Measurements from ENCODE around the gene MSH5.

The MSH5 gene

DNA sequence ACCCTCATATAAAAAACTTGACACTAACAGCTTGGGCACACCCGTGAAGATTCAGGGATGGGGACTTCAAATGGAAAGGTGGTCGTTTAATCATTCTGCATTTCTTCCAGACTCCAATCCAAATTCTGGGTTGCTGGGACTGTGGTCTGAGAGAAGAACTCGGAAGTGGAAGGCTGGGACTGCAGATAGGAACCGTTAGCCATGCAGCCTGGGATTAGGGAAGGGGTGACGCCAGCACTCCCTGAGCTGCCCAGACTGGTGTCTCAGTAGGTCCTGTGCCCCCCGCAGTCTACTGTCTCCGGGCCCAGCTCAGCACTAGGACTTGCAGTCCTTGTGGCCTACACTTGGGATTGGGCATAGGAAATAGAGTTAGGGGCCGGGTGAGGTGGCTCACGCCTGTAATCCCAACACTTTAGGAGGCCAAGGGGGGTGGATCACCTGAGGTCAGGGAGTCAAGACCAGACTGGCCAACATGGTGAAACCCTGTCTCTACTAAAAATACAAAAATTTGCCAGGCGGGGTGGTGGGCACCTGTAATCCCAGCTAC is 3.0 kb upstream of the MSH5 start:
- H3K4me3 Mint-ChIP-seq, result peak overlapping the region; percentile 96
- peaks cover 55% of the 10 kb centered on the region for H3K36me3 Mint-ChIP-seq (ENCODE audit: insufficient read depth)
- no peak for DNase-seq (ENCODE audit: low spot score in 2 of 2)
- ATAC-seq (replicated peaks; ENCODE audit: extremely low read depth, poor library complexity, severe bottlenecking), result no peak
- H3K27ac Mint-ChIP-seq (ENCODE audit: low read depth), result peak overlapping the region; percentile 92
- peaks cover 78% of the 10 kb centered on the region for H3K4me1 Mint-ChIP-seq
- no peaks in the 10 kb centered on the region for H3K27me3 Mint-ChIP-seq
- H3K9me3 Mint-ChIP-seq, result no peaks in the 10 kb centered on the region

DNA sequence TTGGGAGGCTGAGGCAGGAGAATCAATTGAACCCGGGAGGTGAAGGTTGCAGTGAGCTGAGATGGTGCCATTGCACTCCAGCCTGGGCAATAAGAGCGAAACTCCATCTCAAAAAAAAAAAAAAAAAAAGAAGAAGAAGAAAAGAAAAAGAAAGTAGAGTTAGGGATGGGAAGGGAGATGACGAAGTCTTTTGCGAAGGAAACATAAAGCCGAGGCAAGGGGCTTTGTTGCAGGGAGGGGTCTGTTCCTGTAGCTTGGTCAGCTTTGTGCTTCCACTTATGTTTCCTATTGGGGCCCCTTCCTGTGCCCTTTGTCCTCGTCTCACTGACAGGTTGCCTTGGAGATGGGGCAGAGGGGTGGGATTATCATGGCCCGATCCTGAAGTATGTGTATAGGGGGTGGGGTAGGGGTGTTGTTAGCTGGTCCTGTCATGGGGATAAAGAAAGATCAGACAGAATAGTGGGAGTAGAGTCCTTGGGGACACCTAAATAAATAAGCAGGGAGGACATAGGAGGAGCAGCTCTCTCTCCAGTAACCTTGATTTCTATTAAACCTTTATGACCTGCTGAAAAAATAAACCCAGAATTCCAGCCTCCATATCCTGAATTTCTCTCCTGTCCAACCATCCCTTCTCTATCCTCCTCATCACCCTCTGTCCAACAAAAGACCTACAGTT is 2.4 kb upstream of the MSH5 start:
- Mint-ChIP-seq H3K36me3 (ENCODE audit: insufficient read depth) (peaks cover 50% of the 10 kb centered on the region), H3K9me3 (no peaks in the 10 kb centered on the region), H3K27me3 (no peaks in the 10 kb centered on the region), H3K4me1 (peaks cover 78% of the 10 kb centered on the region), H3K4me3 (peak overlapping the region; percentile 96), H3K27ac (ENCODE audit: low read depth) (peak overlapping the region; percentile 92)
- no peak for DNase-seq (ENCODE audit: low spot score in 2 of 2)
- no peak for ATAC-seq (replicated peaks; ENCODE audit: extremely low read depth, poor library complexity, severe bottlenecking)

DNA sequence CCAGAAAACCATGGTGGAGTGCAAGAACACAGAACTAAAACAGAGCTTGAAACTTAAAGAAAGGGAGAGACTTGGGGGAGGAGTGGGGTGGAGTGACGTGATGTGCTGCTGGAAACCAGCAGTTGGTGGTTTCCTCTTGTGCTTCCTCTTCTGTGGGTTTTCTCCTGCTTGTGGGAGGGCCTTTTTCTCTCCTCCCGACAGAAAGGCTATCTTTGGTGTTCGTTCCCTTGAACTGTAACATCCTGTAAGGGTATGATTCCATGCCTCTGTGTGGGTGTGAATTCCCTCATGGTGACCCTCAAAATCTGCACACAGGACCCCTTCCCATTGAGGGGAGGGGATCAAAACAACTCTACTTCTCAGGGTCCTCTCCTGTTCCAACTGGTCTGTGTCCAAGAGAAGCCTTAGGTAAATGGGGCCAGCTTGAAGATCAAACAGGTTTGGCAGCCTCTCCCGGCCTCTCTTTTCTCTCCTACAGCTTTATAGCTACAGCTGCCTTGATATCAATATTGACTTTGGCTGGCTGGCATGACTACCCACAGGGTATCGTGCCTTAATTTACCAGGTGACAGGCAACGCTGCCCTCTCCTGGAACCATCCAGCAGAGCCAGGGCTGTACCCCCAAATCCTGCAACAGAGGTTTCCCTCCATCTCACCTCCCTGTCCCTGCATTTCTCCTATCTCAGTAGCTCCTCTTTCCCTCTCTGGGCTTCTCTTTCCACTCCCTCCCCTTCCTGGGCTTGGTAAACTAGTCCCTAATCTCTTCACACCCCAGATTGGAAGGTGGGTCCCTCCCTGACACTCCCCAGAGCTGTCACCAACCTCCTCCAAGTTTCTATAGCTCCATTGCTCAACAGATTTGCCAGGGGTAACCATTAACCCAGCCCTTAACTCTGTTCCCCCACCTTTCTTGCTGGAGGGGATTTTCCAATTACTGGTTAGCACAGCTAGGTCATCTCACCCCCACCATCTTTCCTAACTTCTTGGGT is 1.5 kb upstream of the MSH5 start:
- Mint-ChIP-seq H3K27ac (ENCODE audit: low read depth) (peak overlapping the region; percentile 92), H3K36me3 (ENCODE audit: insufficient read depth) (peaks cover 42% of the 10 kb centered on the region), H3K27me3 (no peaks in the 10 kb centered on the region), H3K4me3 (peak overlapping the region; percentile 96), H3K4me1 (peaks cover 74% of the 10 kb centered on the region), H3K9me3 (no peaks in the 10 kb centered on the region)
- DNase-seq (ENCODE audit: low spot score in 2 of 2) (peak in 1 of 2 donors; percentile 48), ATAC-seq (replicated peaks; ENCODE audit: extremely low read depth, poor library complexity, severe bottlenecking) (peak; percentile 35)

DNA sequence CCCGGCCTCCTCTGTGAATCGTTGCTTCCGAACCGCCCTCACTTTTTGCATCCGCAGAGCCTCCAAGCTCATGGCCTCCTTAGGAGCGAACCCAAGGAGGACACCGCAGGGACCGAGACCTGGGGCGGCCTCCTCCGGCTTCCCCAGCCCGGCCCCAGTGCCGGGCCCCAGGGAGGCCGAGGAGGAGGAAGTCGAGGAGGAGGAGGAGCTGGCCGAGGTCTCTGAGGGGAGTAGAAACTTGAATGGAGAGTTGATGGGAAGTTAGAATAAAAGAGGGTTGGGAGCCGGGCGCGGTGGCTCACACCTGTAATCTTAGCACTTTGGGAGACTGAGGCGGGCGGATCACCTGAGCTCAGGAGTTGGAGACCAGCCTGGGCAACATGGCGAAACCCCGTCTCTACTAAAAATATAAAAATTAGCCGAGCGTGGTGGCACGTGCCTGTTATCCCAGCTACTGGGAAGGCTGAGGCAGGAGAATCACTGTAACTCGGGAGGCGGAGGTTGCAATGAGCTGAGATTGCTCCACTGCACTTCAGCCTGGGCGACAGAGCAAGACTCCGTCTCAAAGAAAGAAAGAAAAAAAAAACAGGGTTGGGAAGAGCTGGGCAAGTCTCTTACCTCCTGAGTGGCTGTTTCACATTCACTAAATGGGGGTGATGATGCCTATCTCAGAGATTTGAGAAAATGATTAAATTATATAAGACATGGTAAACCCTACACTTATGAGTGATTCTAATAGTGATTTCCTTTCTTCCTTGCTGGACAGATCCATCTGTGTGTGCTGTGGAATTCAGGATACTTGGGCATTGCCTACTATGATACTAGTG is 805 bp downstream of the MSH5 start:
- ATAC-seq (replicated peaks; ENCODE audit: extremely low read depth, poor library complexity, severe bottlenecking), result peak; percentile 5
- no peak for DNase-seq (ENCODE audit: low spot score in 2 of 2)
- H3K36me3 Mint-ChIP-seq (ENCODE audit: insufficient read depth), result peaks cover 23% of the 10 kb centered on the region
- H3K4me3 Mint-ChIP-seq, result peak overlapping the region; percentile 96
- H3K9me3 Mint-ChIP-seq, result no peaks in the 10 kb centered on the region
- H3K27me3 Mint-ChIP-seq, result no peaks in the 10 kb centered on the region
- H3K4me1 Mint-ChIP-seq, result peaks cover 51% of the 10 kb centered on the region
- H3K27ac Mint-ChIP-seq (ENCODE audit: low read depth), result peak overlapping the region; percentile 92

DNA sequence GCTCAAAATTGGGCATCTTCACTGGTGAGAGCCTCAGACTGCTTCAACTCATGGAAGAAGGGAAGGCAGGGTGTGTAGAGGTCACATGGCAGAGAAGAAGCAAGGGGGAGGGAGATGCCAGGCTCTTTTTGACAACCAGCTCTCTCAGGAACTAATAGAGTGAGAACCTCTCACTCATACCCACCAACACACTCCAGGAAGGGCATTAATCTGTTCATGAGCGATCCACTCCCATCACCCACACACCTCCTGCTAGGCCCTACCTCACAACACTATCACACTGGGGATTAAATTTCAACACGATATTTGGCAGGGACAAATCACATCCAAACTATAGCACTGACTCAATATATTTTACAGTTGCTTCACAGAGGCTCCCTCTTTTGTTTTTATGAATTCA is 2.0 kb downstream of the MSH5 start:
- Mint-ChIP-seq H3K4me3 (peak overlapping the region; percentile 96), H3K9me3 (no peaks in the 10 kb centered on the region), H3K4me1 (peaks cover 39% of the 10 kb centered on the region), H3K27ac (ENCODE audit: low read depth) (peak overlapping the region; percentile 30), H3K27me3 (no peaks in the 10 kb centered on the region), H3K36me3 (ENCODE audit: insufficient read depth) (peaks cover 20% of the 10 kb centered on the region)
- DNase-seq (ENCODE audit: low spot score in 2 of 2) (no peak), ATAC-seq (replicated peaks; ENCODE audit: extremely low read depth, poor library complexity, severe bottlenecking) (no peak)

DNA sequence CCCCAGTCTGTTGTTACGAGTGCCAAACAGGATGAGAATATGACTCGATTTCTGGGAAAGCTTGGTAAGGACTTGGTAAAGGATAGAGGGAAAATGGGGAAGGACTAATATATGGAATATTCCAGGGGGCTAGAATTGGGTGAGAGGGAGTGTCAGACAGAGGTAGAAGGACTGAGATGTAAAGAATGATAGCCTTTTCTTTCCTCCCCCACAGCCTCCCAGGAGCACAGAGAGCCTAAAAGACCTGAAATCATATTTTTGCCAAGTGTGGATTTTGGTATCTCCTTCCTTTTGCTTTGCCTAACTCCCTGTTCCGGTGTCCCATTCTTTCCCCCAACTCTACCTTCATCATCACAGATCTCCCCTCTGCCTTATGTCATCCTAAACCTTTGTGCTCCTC is 3.1 kb downstream of the MSH5 start:
- DNase-seq (ENCODE audit: low spot score in 2 of 2) (no peak), ATAC-seq (replicated peaks; ENCODE audit: extremely low read depth, poor library complexity, severe bottlenecking) (no peak)
- Mint-ChIP-seq H3K27me3 (no peaks in the 10 kb centered on the region), H3K9me3 (no peaks in the 10 kb centered on the region), H3K4me3 (no peak overlapping the region), H3K27ac (ENCODE audit: low read depth) (no peak overlapping the region), H3K36me3 (ENCODE audit: insufficient read depth) (peaks cover 19% of the 10 kb centered on the region), H3K4me1 (peaks cover 29% of the 10 kb centered on the region)

DNA sequence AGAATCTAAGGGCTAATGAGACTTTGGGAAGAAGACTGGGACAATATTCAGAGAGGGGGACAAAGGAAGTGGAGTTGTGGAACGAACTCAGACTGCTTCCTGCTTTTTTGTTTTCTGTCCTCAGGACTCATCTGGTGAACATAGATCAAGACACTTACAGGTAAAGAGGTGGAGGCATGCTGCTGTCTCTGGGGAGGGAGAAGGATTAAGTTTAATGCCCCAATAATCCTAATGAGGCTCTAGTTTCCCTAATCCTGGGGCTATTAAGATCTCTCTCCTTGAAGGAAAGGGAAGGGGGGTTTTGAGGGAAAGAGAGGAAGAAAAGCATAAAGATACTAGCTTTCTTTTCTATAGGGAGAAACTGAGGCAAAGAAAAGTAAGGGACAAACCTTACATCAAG is 4.6 kb downstream of the MSH5 start:
- no peak for ATAC-seq (replicated peaks; ENCODE audit: extremely low read depth, poor library complexity, severe bottlenecking)
- no peak for DNase-seq (ENCODE audit: low spot score in 2 of 2)
- Mint-ChIP-seq H3K27me3 (no peaks in the 10 kb centered on the region), H3K4me1 (peaks cover 13% of the 10 kb centered on the region), H3K9me3 (no peaks in the 10 kb centered on the region), H3K27ac (ENCODE audit: low read depth) (no peak overlapping the region), H3K4me3 (no peak overlapping the region), H3K36me3 (ENCODE audit: insufficient read depth) (peaks cover 15% of the 10 kb centered on the region)

DNA sequence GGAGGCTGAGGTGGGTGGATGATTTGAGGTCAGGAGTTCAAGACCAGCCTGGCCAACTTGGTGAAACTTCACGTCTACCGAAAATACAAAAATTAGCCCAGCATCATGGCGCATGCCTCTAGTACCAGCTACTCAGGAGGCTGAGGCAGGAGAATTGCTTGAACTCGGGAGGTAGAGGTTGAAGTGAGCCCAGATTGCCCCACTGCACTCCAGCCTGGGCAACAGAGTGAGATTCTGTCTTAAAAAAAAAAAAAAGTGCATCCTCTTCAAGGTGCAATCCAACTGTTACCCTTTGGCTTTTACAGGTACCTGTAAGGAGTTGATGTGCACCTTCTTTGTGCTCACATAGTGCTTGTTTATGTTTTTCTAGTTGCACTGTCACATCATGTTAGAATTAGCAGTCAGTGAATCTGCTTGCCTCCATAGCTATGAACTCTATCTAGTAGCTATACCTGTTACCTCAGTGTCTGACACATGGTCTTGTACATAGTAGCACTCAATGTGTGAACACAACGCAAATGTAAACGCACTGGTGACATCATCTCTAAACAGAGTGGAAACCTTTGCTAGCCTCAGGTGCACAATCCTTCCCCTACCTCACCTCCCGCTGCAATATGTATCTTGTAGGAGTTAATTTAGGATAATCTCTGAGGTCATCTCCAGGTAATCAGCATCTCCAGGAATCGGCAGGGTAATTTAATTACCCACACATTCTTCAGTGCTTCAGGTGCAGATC is 9.7 kb downstream of the MSH5 start:
- Mint-ChIP-seq H3K27me3 (no peaks in the 10 kb centered on the region), H3K4me3 (no peak overlapping the region), H3K4me1 (no peaks in the 10 kb centered on the region), H3K9me3 (no peaks in the 10 kb centered on the region), H3K36me3 (ENCODE audit: insufficient read depth) (peaks cover 8% of the 10 kb centered on the region), H3K27ac (ENCODE audit: low read depth) (no peak overlapping the region)
- DNase-seq (ENCODE audit: low spot score in 2 of 2) (no peak), ATAC-seq (replicated peaks; ENCODE audit: extremely low read depth, poor library complexity, severe bottlenecking) (no peak)

DNA sequence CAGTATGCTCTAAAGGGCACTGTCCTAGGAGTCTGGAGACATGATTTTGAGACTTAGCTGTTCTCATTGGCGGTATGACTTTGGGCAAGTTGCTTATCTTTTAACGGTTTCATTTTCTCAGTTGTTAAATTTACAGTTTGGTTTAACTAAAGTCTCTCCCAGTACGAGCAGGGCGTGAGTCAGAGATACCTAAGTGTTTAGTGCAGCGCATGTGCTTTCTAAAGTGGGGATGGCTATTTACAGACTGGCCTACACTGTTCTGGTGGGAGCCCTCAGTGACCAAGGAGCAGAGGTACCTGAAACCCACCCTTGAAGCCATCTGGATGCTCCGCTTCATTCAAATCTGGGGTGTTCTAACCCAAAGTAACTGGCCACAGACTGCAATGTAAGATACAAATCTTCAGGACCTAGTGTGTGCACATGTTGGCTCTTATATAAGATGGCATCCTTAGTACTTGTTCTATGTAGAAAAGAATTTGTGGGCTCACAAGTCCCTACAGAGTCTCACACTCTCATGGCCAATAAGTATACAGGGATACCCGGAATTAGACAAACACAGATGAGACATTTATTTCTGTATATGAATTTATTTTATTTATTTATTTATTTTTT is 10.7 kb downstream of the MSH5 start:
- H3K9me3 Mint-ChIP-seq, result no peaks in the 10 kb centered on the region
- H3K27ac Mint-ChIP-seq (ENCODE audit: low read depth), result no peak overlapping the region
- no peak for DNase-seq (ENCODE audit: low spot score in 2 of 2)
- H3K27me3 Mint-ChIP-seq, result no peaks in the 10 kb centered on the region
- H3K4me1 Mint-ChIP-seq, result no peaks in the 10 kb centered on the region
- no peak for ATAC-seq (replicated peaks; ENCODE audit: extremely low read depth, poor library complexity, severe bottlenecking)
- H3K36me3 Mint-ChIP-seq (ENCODE audit: insufficient read depth), result peaks cover 8% of the 10 kb centered on the region
- H3K4me3 Mint-ChIP-seq, result no peak overlapping the region

DNA sequence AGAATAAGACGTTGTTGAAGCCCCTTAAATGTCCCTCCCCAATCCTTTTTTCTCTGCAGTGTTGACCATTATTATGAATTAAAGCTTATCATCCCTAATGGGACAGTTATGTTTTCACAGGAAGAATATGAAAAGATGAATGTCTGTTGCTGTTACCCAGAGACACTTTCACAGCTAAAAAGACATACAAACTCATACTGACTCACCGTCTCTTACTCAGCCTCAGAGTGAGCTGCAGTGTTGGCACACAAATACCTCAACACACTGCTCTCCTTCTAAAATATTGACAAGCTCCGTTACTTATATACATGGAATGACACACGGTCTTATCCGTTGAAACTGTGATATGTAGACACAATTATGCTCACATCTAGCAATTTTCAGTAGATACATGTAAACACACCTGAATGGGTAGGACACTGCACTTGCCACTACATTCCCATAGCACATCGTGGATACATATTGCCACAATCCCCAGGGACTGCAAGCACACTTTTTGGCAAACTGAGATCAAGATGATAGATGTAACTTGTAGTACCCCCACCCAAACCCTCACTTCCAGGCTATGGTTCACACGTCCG is 13.0 kb downstream of the MSH5 start:
- Mint-ChIP-seq H3K4me3 (no peak overlapping the region), H3K4me1 (peaks cover under 1% of the 10 kb centered on the region), H3K27me3 (no peaks in the 10 kb centered on the region), H3K27ac (ENCODE audit: low read depth) (no peak overlapping the region), H3K9me3 (no peaks in the 10 kb centered on the region), H3K36me3 (ENCODE audit: insufficient read depth) (peaks cover 4% of the 10 kb centered on the region)
- DNase-seq (ENCODE audit: low spot score in 2 of 2), result no peak
- no peak for ATAC-seq (replicated peaks; ENCODE audit: extremely low read depth, poor library complexity, severe bottlenecking)

DNA sequence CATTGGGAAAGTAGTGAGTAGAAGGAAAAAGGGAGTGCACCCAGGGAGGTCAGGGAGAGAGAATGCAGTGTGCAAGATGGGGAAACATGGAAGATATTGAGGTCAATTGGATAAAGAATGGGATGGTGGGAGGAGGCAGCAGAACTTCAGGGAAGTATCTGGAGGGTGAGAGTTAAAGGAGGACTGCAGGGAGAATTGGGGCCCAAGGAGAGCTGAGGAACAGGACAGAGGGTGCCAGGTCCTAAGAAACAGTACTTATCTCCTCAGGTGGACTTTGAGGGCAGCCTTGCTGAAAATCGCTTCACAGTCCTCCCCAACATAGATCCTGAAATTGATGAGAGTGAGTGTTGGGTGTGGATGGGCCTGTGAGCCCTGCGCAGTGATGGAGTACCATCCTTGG is 18.5 kb downstream of the MSH5 start:
- Mint-ChIP-seq H3K4me3 (no peak overlapping the region), H3K4me1 (peaks cover 10% of the 10 kb centered on the region), H3K27me3 (no peaks in the 10 kb centered on the region), H3K27ac (ENCODE audit: low read depth) (no peak overlapping the region), H3K36me3 (ENCODE audit: insufficient read depth) (peaks cover 6% of the 10 kb centered on the region), H3K9me3 (no peaks in the 10 kb centered on the region)
- ATAC-seq (replicated peaks; ENCODE audit: extremely low read depth, poor library complexity, severe bottlenecking) (no peak), DNase-seq (ENCODE audit: low spot score in 2 of 2) (no peak)
